CD4-positive, alpha-beta T cell treated with Interferon alpha-2 for 1 hour (primary cell): ENCODE data around the gene VAPA.

Source experiments
- DNase-seq, 2 donors: peaks; one replicate each; pipeline ENCODE4 v3.0.0-alpha.2; 2020 to 2022

The VAPA gene

DNA sequence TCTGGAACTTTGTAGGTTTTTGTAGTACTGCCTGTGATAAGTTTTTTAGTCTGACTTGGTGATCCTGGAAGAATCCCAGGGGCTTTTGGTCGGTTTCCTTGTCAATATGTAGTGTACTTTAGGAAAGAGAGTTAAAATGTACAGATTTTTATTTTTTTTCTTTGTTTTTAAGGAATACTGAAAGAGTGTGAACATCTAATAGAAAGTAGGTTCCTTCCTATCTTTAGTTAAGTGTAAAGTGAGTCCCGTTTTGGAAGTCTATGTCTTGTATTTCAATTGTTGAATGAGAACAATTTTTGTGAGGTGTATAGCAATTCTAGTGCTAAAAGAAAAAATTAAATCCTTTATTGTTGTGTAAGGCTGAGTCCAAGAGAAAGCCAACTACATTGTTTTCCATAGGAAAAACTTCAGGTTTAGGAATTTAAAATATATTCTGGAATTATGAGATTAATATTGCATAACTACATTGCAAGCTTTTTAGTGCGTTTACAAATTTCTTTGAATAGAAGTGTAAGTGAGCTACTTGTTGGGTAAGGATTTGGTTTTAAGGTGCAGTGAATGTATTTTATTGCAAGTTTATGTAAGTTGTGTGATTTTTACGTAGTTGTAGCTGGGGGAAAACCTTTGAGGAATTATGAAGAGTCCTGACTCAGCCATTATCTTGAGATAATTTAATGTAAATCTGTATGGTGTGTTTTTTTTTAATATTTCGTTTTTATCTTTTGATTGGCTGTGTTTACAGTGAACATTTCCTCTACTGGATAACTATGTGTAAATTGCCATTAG, 1.7 kb downstream of the VAPA start:
- no peak for DNase-seq

DNA sequence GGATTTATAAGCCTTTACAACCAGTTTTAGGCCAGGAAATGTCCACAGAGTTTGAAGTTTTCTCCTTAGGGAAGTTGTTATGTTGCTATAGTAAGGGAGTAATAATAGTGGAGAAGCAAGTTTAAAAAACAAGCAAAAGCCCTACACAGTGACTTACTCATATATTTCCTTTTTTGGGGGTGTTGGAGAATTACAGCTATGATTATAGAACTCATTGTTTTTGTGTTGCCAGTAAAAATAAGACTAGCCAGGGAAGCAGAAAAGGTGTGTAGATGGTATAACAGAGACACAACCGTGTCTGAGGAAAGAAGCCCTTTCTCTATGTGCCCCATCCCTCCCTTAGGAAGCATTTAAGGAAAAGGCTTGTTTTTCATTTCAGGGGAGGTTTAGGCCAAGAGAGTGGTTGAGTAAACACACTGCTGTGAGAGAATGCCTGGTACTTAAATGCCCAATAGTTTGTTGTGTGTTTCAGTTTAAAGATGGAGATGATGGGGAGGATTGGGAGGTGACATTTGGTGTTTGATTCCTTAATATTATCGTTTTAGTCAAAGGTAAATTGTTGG, 2.3 kb downstream of the VAPA start:
- no peak for DNase-seq

DNA sequence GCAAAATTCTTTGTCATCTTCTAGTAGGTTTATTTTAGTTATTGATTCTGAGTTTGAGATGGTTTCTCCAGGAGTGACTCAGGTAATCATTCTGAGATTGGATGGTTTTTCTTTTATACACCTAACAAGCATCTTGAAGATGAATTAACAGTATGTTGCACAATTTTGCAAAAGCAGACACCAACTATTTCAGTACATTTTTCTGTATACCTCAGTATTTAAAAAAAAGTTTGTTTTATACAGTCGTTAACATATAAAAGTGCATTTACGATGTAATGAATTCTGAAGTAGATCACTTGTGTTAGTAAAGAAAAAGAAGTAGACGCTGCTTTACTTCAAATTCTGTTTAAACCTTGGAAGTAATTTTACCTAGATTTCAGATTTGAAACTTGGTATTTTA, 3.0 kb downstream of the VAPA start:
- no peak for DNase-seq

DNA sequence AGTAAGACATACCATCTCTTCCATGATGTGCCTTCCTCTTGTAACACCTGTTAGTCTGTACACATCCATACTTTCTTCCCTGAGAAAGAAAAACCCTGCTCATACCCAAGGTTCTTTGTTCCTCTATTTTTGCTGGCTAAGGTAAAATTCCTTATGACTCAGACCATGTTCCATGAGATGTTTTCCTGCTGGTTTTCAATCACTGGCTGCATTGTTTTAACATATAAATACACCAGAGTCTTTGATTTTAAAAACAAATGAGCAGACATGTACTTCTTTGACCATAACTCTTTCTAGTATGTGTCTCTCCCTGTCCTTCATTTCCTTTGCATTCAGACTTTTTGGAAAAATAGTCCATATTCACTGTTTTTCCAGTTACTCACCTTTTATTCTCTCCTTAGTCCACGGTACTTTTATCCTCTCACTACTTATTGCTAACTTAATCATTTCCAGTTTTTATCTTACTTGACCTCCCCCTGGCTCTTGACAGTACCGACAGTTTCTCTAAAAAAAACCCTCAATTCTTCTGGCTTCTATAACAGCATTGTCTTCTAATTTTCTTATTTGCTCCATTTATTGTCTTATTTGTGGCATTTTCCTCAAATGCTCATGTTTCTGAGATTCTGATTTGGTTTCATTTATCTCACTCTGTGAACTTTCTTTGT, 4.3 kb downstream of the VAPA start:
- no peak for DNase-seq

DNA sequence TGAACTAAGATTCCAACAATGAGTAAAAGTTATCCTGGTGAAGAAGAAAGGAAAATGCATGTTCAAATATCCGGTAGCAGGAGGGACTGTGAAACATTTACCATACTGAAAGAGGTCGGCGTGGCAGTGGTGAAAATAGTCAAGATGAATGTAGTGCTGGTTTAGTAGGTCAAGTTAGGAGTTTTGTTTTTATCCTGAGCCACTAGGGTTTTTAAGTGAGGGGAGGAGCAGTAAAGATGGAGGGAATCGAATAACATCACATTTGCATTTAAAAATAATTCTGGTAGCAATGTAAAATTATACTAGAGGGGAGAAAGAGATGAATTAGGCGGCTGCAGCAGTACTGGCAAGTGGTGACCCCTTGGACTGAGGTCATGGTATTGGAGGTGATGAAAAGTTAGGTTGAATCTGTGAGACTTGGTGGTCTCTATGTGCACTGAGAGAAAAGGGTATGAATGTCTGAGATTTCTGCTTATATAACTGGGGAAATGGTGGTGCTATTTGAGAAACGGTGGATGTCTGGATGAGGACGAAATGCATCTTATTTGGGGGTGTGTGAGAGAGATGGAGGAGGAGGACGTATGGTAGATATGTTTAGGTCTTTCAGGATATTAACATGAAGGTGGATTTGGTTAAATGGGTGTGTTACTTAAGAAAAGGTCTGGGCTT, 5.9 kb downstream of the VAPA start:
- no peak for DNase-seq

DNA sequence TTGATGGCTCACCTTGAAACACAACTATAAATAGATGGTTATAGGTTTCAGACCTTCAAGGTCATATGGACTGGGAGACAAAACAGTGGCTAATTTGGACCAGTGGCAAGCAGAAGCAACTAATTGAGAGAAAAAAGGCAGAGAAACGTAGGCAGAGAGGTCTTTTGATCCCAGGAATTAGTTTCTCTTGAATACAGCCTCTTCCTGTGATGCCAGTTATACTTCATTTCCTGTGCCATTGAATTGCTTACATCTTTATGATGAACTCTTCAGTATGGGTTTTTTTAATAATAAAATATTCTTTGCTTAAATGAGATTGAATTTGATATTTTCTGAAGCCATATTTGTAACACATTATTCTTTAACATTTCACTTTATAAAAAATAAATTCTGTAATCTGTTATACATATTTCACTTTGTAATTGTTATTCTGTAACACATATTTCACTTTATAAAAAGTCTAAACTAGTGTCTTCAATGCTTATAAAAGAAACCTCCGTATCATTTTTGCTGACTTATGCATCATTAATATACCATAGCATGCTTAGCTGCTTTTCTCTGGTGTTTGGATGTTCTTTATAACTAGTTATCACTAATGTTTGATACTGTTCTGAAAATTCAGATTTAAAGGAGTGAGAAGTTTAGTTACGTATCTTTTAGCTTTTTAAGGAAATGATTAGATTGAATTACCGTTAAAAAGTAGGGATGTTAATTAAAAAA, 8.9 kb downstream of the VAPA start:
- DNase-seq = no peak

DNA sequence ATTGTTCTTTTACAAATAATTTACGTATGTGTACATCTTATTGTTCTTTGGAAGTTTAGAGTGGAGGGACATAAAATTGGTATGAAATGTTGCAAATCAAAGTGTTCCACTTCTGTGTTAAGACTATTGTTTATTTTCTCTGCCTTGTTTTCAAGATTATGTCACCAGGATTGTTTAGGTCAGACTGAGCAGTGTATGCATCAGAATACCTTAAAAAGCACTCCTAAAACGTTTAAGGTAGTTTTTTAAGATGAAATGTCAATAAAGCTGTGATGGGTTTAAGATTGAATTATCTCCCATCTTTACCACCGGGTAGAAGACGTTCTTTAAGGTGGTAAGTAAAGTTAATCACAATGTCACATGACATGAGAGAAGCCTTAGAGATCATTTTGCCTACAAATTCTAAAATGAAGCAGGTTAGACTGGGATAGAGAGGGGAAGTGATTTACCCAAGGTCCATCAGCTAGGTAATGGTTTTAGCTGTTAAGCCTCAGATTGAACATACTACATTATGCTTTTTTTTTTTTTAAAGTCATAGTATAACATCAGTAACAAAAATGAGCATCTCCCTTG, 10.6 kb downstream of the VAPA start:
- DNase-seq = no peak

DNA sequence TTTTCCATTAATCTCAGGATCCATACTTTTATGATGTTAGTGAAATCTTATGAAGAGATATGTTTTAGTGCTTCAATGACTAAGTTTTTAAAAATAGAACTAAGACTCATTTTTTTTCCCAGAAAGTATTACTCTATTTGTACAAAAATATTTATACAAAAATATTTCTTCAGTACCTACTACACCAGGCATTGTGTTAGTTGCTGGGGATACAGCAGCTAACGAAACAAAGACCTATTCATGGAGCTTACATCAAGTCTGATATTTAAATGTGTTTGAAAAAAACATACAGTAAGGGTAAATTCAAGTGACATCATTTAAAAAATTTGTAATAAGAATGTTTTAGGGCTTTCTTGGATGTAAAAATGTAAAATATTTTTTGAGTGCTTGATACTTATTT, 11.6 kb downstream of the VAPA start:
- DNase-seq = no peak

DNA sequence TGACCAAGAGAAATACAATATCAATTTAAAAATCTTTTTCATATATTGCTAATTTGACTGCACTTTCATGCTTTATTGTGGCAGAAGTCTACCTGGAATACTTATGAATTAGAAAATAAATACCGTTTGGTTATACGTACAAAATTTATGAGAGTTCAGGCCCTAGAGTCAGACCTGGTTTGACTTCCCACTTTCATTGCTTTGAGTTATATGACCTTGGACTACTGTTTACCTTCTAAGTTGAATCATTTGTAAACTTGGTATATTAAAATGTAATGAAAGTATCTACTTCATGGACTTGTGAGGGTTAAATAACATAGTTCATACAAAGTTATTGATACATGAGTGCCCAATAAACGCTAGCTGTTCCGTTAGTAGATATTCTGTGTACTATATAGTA, 12.0 kb downstream of the VAPA start:
- no peak for DNase-seq

DNA sequence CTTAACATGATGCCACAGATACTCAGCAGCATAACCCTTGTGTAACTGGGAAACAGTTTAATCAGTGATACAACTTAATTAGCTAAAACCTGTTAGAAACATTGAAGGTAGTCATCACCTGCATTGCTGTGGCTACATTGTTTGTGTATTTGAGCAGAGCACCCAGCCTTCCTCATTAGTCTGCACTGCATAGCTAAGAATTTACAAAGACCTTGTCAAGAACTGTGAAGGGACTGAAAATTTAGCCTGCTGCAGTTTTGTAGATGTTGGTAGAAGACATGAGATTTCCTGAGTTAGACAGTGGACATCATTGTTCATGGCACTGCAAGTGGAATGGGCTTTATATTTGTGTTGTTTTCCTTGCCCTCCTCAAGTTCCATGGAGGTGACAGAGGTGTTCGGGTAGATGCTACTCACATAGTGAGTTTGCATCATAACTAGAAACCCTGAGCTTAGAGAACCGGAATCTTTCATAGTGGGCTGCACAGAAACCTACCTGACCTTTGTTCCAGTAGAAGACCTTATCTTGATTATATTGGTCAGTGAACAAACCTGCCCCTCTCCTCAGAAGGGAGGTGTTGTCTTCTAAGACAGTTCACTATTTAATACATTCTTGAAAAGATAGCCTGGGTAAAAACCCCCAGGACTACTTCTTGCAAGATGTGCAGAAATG, 12.5 kb downstream of the VAPA start:
- no peak for DNase-seq

DNA sequence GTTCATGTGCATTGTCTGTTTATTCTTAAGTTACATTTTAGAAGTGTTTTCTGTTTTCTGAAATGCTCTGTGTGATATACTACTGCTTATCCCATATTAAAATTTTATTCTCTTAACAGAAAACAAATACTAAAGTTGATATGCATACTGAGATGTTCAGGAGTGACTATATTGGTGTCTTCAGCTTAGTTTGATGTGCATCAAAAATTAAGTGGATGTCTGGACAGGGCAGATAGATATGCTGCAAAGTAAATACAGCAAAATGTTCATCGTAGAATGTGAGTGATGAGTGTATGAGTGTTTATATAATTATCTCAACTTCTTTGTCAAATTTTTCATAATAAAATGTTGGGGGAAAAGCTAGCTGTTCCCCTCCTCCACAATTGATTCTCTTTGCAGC, 13.2 kb downstream of the VAPA start:
- no peak for DNase-seq

DNA sequence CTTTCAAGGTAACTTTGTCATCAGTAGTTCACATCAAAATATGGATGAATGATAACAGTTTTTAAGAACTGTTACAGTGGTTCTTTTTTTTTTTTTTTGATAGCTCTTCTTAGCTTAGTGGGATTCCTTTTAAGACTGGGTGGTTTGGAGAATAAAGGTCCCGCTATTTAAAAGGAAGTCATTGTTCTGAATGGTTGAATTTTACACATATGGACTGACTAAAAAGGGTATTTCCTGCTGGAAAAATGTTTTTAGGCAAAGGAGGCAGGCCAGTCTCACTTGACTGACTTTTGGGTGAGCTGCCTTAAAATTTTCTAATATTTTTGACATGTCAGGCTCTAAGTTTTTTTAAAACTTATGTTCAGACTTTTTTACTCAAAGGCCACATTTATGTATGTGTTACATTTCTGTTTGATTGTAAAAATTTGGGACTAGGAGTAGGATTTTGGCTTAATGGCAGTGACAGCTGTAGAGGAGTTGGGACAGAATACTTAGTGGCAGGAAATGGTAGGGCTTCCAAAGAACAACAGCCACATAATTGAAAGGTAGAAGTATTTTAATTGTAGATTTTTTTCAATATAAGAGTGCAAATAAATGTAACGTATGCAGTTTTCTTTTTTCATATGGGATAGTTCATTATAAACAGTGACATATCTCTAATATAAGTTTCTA, 13.7 kb downstream of the VAPA start:
- DNase-seq = no peak

DNA sequence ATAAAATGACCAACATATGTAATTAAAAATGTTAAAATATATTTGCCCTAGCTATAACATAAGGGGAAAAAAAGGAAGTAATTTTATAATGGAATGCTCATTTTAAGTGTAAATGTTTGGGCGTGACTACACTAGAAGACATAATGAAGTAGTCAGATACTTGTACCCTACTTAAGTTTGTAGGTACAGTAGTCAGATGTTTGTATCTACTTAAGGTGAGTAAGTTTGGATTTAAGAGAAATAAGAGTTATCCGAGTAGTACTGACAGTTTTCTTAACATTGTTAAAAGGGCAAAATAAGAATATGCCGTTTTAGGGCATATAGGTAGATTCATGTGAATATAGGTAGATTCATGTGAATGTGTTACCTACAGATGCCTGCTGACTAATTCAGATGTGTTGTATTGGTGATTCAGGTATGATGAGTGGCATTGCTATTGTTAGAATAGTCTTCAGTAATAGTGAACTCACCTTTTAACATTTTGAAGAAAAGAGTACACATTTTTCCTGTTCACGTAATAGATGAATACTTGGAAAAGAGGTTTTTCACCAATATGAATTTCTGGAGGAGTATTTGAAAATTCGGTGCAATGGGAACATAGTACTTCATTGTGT, 14.9 kb downstream of the VAPA start:
- DNase-seq = no peak

DNA sequence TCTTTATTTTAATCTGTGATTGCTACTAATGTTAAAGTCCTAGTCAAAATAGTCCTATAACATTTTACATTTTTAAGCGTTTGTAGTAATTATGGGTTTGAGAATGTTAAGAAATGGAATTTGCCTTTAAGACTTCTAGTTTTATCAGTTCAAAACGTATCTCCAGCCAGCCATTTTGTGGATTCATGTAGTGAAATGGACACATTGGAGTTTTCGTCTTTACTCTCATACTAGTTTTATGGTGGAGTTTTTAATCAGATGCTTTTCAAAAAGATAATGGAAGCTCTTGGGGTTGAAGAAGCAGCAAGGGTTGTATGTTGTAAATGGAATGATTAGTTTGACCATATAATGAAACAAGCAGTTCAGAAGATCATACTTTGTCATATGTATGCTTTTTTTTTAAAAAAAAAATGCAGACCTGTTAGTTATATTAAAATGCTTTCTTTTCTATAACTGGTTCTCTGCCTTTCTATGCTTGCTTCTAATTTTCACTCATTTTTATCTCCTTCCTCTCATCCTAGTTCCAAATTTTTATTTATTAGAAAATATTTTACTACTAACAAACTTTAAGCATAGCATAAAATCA, 16.6 kb downstream of the VAPA start:
- no peak for DNase-seq

DNA sequence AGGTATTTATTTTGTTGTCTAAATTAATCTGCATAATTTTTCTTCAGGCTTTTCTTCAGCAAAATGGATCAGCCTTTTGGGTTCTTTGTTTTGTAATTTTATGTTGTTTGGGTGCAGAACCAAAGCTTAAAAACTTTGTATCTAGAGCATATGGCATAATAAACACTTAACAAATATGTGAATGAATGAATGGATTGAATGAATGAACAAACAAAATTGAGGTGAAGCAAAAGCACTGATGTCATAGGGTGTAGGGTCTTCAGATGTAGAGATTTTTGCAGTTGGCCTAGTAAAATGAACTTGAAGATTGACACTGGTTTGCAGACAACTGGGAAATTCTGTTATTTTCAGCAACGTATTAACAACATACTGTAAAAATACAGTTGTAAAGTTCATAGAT, 17.3 kb downstream of the VAPA start:
- no peak for DNase-seq

DNA sequence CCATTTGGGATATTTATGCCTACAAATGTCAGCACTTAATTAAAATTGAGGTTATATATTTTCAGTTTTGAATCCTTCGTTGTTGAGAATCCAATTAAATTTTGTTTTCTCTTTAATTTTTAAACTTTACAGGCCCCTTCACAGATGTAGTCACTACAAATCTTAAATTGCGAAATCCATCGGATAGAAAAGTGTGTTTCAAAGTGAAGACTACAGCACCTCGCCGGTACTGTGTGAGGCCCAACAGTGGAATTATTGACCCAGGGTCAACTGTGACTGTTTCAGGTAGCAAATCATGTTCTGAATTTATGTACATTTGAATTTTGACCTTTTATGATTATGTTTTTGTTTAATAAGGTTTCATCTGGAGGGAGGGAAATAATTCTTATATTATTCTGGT, 17.9 kb downstream of the VAPA start:
- no peak for DNase-seq

DNA sequence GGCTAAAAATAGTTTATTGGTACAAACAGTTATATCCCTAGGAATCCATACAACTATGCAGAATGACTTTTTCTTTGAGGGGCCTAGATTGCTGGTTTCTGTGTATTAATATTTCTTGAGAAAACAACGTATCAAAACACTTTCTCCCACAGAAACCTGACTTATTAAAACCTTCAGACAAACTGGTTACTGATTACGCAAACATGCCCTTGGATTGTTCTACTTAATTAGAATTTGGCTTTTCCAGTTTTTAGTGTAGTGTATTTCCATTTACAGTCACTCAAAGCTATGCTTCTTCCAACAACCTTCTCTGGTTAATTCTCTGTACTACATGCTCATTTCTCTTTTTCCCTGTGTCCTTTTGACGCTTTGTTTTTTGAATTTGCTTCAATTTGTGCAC, 20.0 kb downstream of the VAPA start:
- DNase-seq = no peak

DNA sequence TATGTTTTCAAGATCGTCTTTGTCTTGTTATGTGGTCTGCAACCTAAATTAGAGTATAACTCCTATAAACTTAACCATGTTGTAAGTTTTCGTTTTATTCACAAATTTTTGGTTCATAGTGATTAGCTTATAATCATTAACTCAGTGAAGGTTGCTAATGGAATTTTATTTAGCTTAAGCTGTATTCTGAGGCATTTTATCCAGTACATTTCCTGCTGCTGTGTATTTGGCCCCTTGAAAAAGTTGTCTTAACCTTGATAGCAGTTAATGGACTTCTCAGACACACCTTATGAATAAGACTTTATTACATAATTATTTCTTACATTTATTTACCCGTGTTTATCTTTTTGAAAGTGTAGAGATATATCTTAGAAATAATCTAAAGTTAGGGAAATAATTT, 20.5 kb downstream of the VAPA start:
- no peak for DNase-seq

DNA sequence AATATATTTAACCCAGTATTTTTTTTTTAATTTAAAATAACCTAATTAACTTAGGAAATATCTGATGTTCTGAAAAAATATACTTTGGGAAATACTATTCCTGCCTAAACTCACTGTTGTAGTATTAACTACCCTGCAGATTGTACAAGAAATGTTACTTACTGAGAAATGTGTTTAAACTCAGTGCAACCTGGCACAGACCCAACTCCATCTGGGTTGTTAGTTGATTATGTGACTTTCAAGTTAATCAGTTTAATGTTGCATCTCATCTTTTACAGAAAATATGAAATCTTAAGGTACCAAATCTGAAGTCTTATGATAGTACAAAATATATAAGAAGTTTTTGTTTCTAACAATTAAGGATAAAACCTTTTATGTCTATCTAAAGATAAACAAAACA, 27.3 kb downstream of the VAPA start:
- DNase-seq = no peak

DNA sequence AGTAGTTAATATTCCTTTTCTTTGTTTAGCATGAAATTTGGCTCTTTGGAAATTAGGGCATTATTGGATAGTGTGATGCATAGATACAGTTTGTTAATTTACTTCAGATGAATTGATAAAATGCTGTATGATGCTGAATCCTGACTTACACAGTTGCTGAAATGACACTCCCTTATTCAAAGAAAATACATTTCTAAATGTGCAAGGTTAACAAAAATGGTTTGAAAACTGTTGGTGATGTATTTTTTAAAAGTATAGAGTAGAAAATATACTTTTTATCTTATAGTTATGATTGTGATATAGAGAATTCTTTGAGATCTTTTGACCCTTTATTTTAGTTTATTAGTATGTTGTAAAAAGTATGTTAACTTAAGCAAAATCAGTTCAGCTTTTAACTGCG, 27.8 kb downstream of the VAPA start:
- DNase-seq = no peak

DNA sequence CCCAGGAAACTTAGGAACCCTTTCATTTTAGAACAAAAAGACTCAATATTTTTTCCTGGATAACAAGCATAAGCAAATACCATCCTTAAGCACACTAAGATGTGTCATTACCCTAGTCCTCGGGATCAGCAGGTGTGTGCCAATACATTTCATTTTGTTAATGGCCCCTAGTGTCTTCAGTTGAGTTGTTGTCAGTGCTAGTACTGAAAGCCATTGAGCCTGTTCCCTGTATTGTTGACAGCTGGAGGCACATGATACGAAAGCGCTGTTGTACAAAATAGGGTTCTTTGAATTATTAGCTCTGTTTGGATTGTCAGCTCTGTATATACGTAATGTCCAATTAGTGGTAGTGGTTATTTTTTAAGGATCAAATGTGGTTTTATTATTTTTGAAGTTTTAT, 29.5 kb downstream of the VAPA start:
- DNase-seq = no peak
